ENCODE data around the gene C4orf46.

The C4orf46 gene

DNA sequence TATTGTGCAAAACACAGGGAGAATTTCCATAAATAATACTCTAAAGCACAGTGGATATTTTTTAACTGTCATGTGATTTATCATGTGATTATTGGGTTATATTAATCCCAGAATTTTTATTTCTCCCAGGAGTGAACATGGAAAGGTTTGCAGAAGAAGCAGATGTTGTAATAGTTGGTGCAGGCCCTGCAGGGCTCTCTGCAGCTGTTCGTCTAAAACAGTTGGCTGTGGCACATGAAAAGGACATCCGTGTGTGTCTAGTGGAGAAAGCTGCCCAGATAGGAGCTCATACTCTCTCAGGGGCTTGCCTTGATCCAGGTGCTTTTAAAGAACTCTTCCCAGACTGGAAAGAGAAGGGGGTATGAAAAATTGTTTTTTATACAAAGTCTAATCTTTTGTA, 10.4 kb upstream of the C4orf46 start:
- no peak for TF ChIP-seq CTCF (IDR thresholded peaks at IDR 0.05; ENCODE audit: low read depth, low read length, missing control alignments)
- no peak for DNase-seq (ENCODE audit: extremely low read depth, low read depth)

DNA sequence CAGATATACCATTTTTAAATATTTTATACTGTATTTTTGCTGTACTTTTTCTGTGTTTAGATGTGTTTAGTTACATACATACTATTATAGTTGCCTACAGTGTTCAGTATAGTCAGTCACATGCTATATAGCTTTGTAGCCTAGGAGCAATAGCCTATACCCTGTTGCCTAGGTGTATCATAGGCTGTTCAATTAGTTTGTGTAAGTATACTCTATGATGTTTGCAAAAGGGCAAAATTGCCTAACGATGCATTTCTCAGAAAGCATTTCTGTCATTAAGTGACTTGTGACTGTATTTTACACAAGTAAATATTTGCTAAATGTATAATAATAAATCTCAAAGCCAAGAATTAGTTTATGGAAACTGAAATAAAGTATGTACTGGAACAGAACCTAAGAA, 9.9 kb upstream of the C4orf46 start:
- no peak for DNase-seq (ENCODE audit: extremely low read depth, low read depth)
- TF ChIP-seq CTCF (IDR thresholded peaks at IDR 0.05; ENCODE audit: low read depth, low read length, missing control alignments) = no peak
- no peak overlapping the region for H3K4me3 ChIP-seq (replicated peaks; ENCODE audit: low read depth, low read length)

More for the DNA sequence above, 10.4 kb upstream of the C4orf46 start:
- no peak overlapping the region for H3K4me3 ChIP-seq (replicated peaks; ENCODE audit: low read depth, low read length)

DNA sequence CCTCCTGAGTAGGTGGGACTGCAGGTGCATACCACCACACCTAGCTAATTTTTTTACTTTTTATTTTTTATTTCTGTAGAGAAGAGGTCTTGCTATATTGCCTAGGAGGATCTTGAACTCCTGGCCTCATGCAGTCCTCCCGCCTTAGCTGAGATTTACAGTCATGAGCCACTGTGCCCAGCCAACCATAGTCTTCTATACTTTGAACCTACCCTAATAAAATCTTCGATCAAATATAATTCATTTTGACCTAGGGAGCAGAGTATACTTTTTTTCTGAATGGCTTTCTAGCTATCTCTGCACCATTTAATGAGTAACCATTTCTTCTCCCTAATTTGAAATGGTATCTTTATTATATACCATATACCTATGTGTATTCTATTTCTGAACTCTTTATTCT, 7.1 kb upstream of the C4orf46 start:
- DNase-seq (ENCODE audit: extremely low read depth, low read depth) = no peak
- no peak for TF ChIP-seq CTCF (IDR thresholded peaks at IDR 0.05; ENCODE audit: low read depth, low read length, missing control alignments)
- no peak overlapping the region for H3K4me3 ChIP-seq (replicated peaks; ENCODE audit: low read depth, low read length)

GRCh38 chr4:158676076-158676475, 4.4 kb upstream of the C4orf46 start:
- no peak for TF ChIP-seq CTCF (IDR thresholded peaks at IDR 0.05; ENCODE audit: low read depth, low read length, missing control alignments)
- DNase-seq (ENCODE audit: extremely low read depth, low read depth) = no peak
- no peak overlapping the region for H3K4me3 ChIP-seq (replicated peaks; ENCODE audit: low read depth, low read length)

DNA sequence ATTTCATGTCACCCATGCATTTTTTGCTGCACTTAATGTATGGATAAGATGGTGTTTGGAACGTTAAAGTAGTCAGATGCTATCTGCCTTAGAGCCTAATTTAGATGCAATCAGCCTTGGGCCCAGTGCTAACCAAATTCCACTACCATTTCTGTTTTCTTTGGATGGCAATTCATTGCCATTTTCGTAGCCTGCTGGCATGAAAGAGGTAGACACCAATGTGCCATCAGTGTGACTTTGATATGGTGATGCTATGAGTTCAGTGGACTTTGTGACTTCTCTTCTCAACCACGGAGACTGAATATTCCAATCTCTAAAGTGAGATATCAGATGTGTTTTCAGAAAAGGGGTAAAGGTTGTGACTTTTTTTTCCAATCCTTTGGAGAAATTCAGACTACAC, 1.9 kb upstream of the C4orf46 start:
- TF ChIP-seq CTCF (IDR thresholded peaks at IDR 0.05; ENCODE audit: low read depth, low read length, missing control alignments) = no peak
- no peak for DNase-seq (ENCODE audit: extremely low read depth, low read depth)
- no peak overlapping the region for H3K4me3 ChIP-seq (replicated peaks; ENCODE audit: low read depth, low read length)

DNA sequence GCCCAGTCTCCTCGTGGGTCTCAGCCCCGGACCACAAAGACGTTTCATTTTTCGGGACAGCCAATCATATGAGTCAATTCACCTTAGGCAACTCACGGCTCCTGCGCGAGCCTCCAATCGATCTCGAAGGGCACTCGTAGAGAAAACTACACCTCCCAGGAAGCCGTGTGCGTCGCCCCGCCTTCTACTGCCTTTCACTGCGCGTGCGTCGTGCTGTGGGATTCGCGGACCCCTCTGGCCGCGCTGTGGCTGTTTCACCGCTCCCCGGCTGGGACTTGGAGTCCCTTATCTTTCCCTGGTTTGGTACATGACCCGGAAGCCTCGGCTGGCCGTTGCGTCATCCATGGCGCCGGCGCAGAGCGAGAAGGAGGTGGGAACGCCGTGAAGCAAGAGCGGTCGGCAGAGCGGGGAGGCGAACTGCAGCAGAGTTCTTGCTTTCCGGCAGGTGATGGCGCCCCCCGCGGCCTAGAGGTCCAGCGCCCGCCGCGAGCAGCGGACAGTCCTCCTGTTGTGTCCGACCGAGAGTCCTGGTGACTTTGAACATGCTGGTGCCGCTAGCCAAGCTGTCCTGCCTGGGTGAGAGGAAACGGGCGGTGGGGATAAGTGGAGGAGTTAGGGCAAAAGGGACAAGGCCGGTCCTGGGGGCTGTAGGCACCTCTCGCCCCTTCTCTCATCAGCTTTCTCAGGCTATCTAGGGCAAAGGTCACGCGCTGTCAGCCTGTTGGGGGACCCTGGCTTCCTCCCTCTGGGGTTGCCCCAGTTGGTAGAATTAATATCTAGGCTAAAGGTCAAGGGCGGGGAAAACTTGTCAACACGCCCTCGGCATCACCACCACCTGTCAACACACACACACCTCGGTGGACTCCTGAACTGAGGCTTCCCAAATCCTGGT, 474 bp upstream of the C4orf46 start, which contains the start of gene ETFDH:
Gene ETFDH (plus strand): TSS at position 382 of the 892 bp plus-strand sequence. CDS start 161 bp downstream, at position 543.
- DNase-seq (ENCODE audit: extremely low read depth, low read depth) = peak; percentile 97
- TF ChIP-seq CTCF (IDR thresholded peaks at IDR 0.05; ENCODE audit: low read depth, low read length, missing control alignments) = peak; percentile 60
- peak within 1 kb of the TSS; percentile 82 for H3K4me3 ChIP-seq (replicated peaks; ENCODE audit: low read depth, low read length)
